HEK293 (cell line): Measurements from ENCODE around the gene SLC2A8.
A peak's percentile ranks its signal among the peaks of the same experiment; 100 is the strongest.

Experiments
- CTCF ChIA-PET: fragments of 350-600 bp; formaldehyde crosslinking; extraction: SDS; loops from one replicate; lab custom pipeline; 2021; ENCODE audit warnings: antibody characterized with exemption; lab: Yijun Ruan, JAX
- POLR2A ChIA-PET: fragments of 300-600 bp; formaldehyde crosslinking; extraction: SDS; loops from one replicate; lab custom pipeline; 2020; ENCODE audit warnings: antibody characterized with exemption, inconsistent platforms; lab: Yijun Ruan, JAX
- H3K27ac ChIP-seq: fragments of 200-500 bp; sonication (Bioruptor generic); 2 replicates; pipeline ENCODE4 v1.5.1; 2014; ENCODE audit warnings: low read depth, low read length, control low read depth, inconsistent platforms; ENCODE audit errors: extremely low read depth
- H3K36me3 ChIP-seq, 2 experiments: fragments of 200-500 bp in 1 of 2; sonication (Bioruptor generic) in 1 of 2; 1 replicate in 1 of 2; 2 replicates in 1 of 2; pipeline ENCODE4 v1.5.1; 2014 to 2017; ENCODE audit warnings: inconsistent platforms in 2 of 2, low read length in 2 of 2; ENCODE audit not compliant: control insufficient read depth in 2 of 2, insufficient read depth in 1 of 2
- H3K4me1 ChIP-seq: fragments of 200-500 bp; sonication (Bioruptor generic); 2 replicates; pipeline ENCODE4 v1.5.1; 2014; ENCODE audit warnings: mild to moderate bottlenecking, low read length, inconsistent platforms; ENCODE audit not compliant: control insufficient read depth, insufficient read depth
- H3K4me3 ChIP-seq: 2 replicates; pipeline ENCODE4 v1.5.1; 2011; ENCODE audit warnings: low read depth, mild to moderate bottlenecking, control low read depth, low read length, moderate library complexity
- H3K9me3 ChIP-seq: fragments of 200-500 bp; sonication (Bioruptor generic); 2 replicates; pipeline ENCODE4 v1.5.1; 2014; ENCODE audit warnings: low read depth, low read length, inconsistent platforms; ENCODE audit not compliant: control insufficient read depth, insufficient read depth
- HOXA7 ChIP-seq: sonication (generic); formaldehyde crosslinking; IDR thresholded peaks from 2 replicates; pipeline ENCODE4 v1.8.1; 2022; ENCODE audit warnings: missing genetic modification reagents, borderline replicate concordance
- OSR2 ChIP-seq: fragments of 450-650 bp; formaldehyde crosslinking; IDR thresholded peaks from 2 replicates; pipeline ENCODE4 v1.5.1; 2016; ENCODE audit warnings: missing biosample characterization, missing genetic modification characterization
- YY2 ChIP-seq: fragments of 450-650 bp; formaldehyde crosslinking; IDR thresholded peaks from 2 replicates; pipeline ENCODE4 v1.5.1; 2016; ENCODE audit warnings: missing biosample characterization, missing genetic modification characterization
- ZBTB48 ChIP-seq: fragments of 450-650 bp; formaldehyde crosslinking; IDR thresholded peaks from 2 replicates; pipeline ENCODE4 v1.5.1; 2016; ENCODE audit warnings: missing biosample characterization, missing genetic modification characterization
- ZFP69B ChIP-seq: fragments of 450-650 bp; formaldehyde crosslinking; IDR thresholded peaks from 2 replicates; pipeline ENCODE4 v1.5.1; 2016; ENCODE audit warnings: missing biosample characterization, missing genetic modification characterization
- ZNF239 ChIP-seq: fragments of 450-650 bp; formaldehyde crosslinking; IDR thresholded peaks from 2 replicates; pipeline ENCODE4 v1.5.1; 2016; ENCODE audit warnings: missing biosample characterization, missing genetic modification characterization
- ZNF248 ChIP-seq: fragments of 450-650 bp; formaldehyde crosslinking; IDR thresholded peaks from 2 replicates; pipeline ENCODE4 v1.5.1; 2017; ENCODE audit warnings: missing biosample characterization, missing genetic modification characterization
- ZNF37A ChIP-seq: fragments of 450-650 bp; IDR thresholded peaks from 2 replicates; pipeline ENCODE4 v1.5.1; 2018; ENCODE audit warnings: missing biosample characterization, missing genetic modification characterization
- ZNF521 ChIP-seq: fragments of 450-650 bp; formaldehyde crosslinking; IDR thresholded peaks from 2 replicates; pipeline ENCODE4 v1.5.1; 2017; ENCODE audit warnings: missing biosample characterization, mild to moderate bottlenecking, missing genetic modification characterization
- ZNF544 ChIP-seq: fragments of 450-650 bp; formaldehyde crosslinking; IDR thresholded peaks from 2 replicates; pipeline ENCODE4 v1.5.0; 2017; ENCODE audit warnings: missing biosample characterization, missing genetic modification characterization
- ZNF560 ChIP-seq: fragments of 450-650 bp; formaldehyde crosslinking; IDR thresholded peaks from 2 replicates; pipeline ENCODE4 v1.5.1; 2017; ENCODE audit warnings: missing biosample characterization, missing genetic modification characterization, borderline replicate concordance
- ZNF658 ChIP-seq: fragments of 450-650 bp; formaldehyde crosslinking; IDR thresholded peaks from 2 replicates; pipeline ENCODE4; 2016; ENCODE audit warnings: missing biosample characterization, missing genetic modification characterization
- ZNF677 ChIP-seq: fragments of 450-650 bp; IDR thresholded peaks from 2 replicates; pipeline ENCODE4 v1.5.0; 2018; ENCODE audit warnings: missing biosample characterization, mild to moderate bottlenecking, missing genetic modification characterization, moderate library complexity
- ZNF776 ChIP-seq: fragments of 450-650 bp; formaldehyde crosslinking; IDR thresholded peaks from 2 replicates; pipeline ENCODE4 v1.5.0; 2017; ENCODE audit warnings: missing biosample characterization, missing genetic modification characterization, borderline replicate concordance
- ZNF792 ChIP-seq: fragments of 450-650 bp; formaldehyde crosslinking; IDR thresholded peaks from 2 replicates; pipeline ENCODE4 v1.5.1; 2016; ENCODE audit warnings: missing biosample characterization, missing genetic modification characterization
- TF ChIP-seq, protein P1 (sequence below): fragments of 450-650 bp; formaldehyde crosslinking; IDR thresholded peaks from 2 replicates; pipeline ENCODE4 v1.5.1; 2016; ENCODE audit warnings: missing biosample characterization, missing genetic modification characterization
- TF ChIP-seq, protein P2 (sequence below): fragments of 450-650 bp; formaldehyde crosslinking; IDR thresholded peaks from 2 replicates; pipeline ENCODE4 v1.5.1; 2017; ENCODE audit warnings: missing biosample characterization, missing genetic modification characterization
- TF ChIP-seq, protein P3 (sequence below): fragments of 450-650 bp; formaldehyde crosslinking; IDR thresholded peaks from 2 replicates; pipeline ENCODE4 v1.5.1; 2016; ENCODE audit warnings: missing biosample characterization, missing genetic modification characterization
- TF ChIP-seq, protein P4 (sequence below): fragments of 450-650 bp; formaldehyde crosslinking; IDR thresholded peaks from 2 replicates; pipeline ENCODE4 v1.5.1; 2016; ENCODE audit warnings: missing biosample characterization, missing genetic modification characterization, low read depth
- TF ChIP-seq, protein P5 (sequence below): fragments of 450-650 bp; formaldehyde crosslinking; IDR thresholded peaks from 2 replicates; pipeline ENCODE4 v1.5.1; 2016; ENCODE audit warnings: missing biosample characterization, missing genetic modification characterization
- TF ChIP-seq, protein P6 (sequence below): fragments of 450-650 bp; formaldehyde crosslinking; IDR thresholded peaks from 2 replicates; pipeline ENCODE4 v1.5.1; 2016; ENCODE audit warnings: missing biosample characterization, missing genetic modification characterization, borderline replicate concordance

SLC2A8 gene

DNA sequence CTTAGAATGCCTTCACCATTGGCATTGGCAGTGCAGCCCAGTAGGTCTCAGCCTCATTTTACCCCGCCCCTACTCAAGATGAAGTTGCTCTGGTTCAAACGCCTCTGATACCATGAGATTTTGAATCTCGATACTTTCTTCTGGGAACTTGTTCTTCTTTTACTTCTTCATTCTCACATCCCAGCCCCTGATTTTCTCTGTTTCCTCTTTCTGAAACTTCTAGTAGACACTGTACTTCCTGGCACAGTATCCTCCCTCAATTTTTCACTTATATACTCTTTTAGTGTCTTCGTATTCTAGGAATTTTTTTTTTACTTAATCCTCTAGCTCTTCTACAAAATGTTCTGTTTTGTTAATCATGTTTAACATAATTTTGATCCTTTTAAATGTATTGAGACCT, 14.2 kb downstream of the SLC2A8 start (continued):
- TF ChIP-seq, protein P1, sequence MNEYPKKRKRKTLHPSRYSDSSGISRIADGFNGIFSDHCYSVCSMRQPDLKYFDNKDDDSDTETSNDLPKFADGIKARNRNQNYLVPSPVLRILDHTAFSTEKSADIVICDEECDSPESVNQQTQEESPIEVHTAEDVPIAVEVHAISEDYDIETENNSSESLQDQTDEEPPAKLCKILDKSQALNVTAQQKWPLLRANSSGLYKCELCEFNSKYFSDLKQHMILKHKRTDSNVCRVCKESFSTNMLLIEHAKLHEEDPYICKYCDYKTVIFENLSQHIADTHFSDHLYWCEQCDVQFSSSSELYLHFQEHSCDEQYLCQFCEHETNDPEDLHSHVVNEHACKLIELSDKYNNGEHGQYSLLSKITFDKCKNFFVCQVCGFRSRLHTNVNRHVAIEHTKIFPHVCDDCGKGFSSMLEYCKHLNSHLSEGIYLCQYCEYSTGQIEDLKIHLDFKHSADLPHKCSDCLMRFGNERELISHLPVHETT, result no peak
- TF ChIP-seq, protein P2, sequence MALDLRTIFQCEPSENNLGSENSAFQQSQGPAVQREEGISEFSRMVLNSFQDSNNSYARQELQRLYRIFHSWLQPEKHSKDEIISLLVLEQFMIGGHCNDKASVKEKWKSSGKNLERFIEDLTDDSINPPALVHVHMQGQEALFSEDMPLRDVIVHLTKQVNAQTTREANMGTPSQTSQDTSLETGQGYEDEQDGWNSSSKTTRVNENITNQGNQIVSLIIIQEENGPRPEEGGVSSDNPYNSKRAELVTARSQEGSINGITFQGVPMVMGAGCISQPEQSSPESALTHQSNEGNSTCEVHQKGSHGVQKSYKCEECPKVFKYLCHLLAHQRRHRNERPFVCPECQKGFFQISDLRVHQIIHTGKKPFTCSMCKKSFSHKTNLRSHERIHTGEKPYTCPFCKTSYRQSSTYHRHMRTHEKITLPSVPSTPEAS (tag by site-specific recombination), result no peak
- TF ChIP-seq ZNF677 (no peak), ZNF776 (tag by site-specific recombination) (no peak)

DNA sequence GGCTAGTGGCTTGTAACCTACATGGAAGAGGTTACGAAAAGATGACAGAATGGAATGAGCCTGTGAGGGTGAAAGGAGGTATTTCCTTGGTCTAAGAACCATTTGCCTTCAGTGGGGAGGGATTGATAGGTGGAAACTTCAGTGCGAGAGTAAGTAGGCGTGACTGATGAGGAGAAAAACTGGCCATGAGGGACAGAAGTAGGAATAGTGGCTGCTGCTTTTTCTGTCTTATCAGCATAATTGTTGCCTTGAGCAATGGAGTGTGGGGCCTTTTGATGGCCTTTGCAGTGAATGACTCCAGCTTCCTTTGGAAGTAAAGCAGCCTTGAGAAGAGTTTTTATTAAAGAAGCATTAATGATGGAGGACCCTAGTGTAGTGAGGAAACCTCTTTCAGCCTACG, 18.2 kb downstream of the SLC2A8 start:
- TF ChIP-seq HOXA7 (CRISPR knock-in tag) (no peak), OSR2 (tag by site-specific recombination) (peak; percentile 32; the same call in 1 of the 2 replicates)
- H3K27ac ChIP-seq, result no peak overlapping the region
- H3K4me3 ChIP-seq, result no peak overlapping the region
- no peaks in the 10 kb centered on the region for H3K9me3 ChIP-seq
- no peaks in the 10 kb centered on the region; a peak in 1 of 3 replicates for H3K36me3 ChIP-seq
- ChIA-PET POLR2A (interaction anchor here (0.9 to 1.2 kb wide), 3 partner anchors 9 to 36 kb away, joined by 3 to 6 read pairs (median 5); partner anchors contain the start of genes LRSAM1, RPL12, SLC2A8 and ZNF79), CTCF (interaction anchor here (1.4 kb wide), 1 partner anchor 16 kb away, joined by 4 read pairs; no protein-coding TSS in a partner anchor)
- no peaks in the 10 kb centered on the region for H3K4me1 ChIP-seq

DNA sequence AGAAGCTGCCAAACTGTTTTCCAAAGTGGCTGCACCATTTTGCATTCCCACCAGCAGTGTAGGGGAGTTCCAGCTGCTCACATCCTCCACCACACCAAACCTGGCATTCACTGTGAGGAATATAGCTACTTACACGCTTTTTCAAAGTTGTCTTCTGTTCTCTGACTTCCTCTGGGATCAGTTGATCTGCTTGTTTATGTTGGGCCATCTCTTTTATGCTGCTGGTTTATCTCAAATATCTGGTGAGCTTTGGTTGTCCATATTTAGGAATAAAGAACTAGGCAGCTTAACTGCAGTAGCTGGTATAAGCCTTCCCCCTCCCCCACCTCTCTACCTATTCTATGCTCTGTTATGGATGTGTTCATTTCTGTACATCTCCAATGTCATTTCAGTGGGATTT, 18.7 kb downstream of the SLC2A8 start:
- H3K27ac ChIP-seq, result no peak overlapping the region
- H3K4me1 ChIP-seq, result no peaks in the 10 kb centered on the region
- H3K9me3 ChIP-seq, result no peaks in the 10 kb centered on the region
- ChIA-PET POLR2A (interaction anchor here (0.9 to 1.2 kb wide), 3 partner anchors 9 to 35 kb away, joined by 3 to 6 read pairs (median 5); partner anchors contain the start of genes LRSAM1, RPL12, SLC2A8 and ZNF79), CTCF (interaction anchor here (1.4 kb wide), 1 partner anchor 17 kb away, joined by 4 read pairs; no protein-coding TSS in a partner anchor)
- no peaks in the 10 kb centered on the region; a peak in 1 of 3 replicates for H3K36me3 ChIP-seq
- H3K4me3 ChIP-seq, result no peak overlapping the region
- TF ChIP-seq ZNF560 (tag by site-specific recombination), result no peak
- TF ChIP-seq, protein P3, sequence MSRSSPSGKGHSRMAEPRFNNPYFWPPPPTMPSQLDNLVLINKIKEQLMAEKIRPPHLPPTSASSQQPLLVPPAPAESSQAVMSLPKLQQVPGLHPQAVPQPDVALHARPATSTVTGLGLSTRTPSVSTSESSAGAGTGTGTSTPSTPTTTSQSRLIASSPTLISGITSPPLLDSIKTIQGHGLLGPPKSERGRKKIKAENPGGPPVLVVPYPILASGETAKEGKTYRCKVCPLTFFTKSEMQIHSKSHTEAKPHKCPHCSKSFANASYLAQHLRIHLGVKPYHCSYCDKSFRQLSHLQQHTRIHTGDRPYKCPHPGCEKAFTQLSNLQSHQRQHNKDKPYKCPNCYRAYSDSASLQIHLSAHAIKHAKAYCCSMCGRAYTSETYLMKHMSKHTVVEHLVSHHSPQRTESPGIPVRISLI (tag by site-specific recombination), result no peak
- TF ChIP-seq ZNF239 (tag by site-specific recombination), result no peak
- no peak for TF ChIP-seq ZNF544 (tag by site-specific recombination)
- TF ChIP-seq, protein P4, sequence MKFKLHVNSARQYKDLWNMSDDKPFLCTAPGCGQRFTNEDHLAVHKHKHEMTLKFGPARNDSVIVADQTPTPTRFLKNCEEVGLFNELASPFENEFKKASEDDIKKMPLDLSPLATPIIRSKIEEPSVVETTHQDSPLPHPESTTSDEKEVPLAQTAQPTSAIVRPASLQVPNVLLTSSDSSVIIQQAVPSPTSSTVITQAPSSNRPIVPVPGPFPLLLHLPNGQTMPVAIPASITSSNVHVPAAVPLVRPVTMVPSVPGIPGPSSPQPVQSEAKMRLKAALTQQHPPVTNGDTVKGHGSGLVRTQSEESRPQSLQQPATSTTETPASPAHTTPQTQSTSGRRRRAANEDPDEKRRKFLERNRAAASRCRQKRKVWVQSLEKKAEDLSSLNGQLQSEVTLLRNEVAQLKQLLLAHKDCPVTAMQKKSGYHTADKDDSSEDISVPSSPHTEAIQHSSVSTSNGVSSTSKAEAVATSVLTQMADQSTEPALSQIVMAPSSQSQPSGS (tag by site-specific recombination), result no peak
- no peak for TF ChIP-seq ZNF37A
- TF ChIP-seq, protein P5, sequence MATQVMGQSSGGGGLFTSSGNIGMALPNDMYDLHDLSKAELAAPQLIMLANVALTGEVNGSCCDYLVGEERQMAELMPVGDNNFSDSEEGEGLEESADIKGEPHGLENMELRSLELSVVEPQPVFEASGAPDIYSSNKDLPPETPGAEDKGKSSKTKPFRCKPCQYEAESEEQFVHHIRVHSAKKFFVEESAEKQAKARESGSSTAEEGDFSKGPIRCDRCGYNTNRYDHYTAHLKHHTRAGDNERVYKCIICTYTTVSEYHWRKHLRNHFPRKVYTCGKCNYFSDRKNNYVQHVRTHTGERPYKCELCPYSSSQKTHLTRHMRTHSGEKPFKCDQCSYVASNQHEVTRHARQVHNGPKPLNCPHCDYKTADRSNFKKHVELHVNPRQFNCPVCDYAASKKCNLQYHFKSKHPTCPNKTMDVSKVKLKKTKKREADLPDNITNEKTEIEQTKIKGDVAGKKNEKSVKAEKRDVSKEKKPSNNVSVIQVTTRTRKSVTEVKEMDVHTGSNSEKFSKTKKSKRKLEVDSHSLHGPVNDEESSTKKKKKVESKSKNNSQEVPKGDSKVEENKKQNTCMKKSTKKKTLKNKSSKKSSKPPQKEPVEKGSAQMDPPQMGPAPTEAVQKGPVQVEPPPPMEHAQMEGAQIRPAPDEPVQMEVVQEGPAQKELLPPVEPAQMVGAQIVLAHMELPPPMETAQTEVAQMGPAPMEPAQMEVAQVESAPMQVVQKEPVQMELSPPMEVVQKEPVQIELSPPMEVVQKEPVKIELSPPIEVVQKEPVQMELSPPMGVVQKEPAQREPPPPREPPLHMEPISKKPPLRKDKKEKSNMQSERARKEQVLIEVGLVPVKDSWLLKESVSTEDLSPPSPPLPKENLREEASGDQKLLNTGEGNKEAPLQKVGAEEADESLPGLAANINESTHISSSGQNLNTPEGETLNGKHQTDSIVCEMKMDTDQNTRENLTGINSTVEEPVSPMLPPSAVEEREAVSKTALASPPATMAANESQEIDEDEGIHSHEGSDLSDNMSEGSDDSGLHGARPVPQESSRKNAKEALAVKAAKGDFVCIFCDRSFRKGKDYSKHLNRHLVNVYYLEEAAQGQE (tag by site-specific recombination), result no peak
- no peak for TF ChIP-seq ZNF677
- no peak for TF ChIP-seq ZNF658 (tag by site-specific recombination)
- no peak for TF ChIP-seq ZFP69B (tag by site-specific recombination)
- TF ChIP-seq ZNF248 (tag by site-specific recombination), result no peak
- TF ChIP-seq YY2, result no peak
- no peak for TF ChIP-seq ZNF792 (tag by site-specific recombination)
- TF ChIP-seq, protein P6, sequence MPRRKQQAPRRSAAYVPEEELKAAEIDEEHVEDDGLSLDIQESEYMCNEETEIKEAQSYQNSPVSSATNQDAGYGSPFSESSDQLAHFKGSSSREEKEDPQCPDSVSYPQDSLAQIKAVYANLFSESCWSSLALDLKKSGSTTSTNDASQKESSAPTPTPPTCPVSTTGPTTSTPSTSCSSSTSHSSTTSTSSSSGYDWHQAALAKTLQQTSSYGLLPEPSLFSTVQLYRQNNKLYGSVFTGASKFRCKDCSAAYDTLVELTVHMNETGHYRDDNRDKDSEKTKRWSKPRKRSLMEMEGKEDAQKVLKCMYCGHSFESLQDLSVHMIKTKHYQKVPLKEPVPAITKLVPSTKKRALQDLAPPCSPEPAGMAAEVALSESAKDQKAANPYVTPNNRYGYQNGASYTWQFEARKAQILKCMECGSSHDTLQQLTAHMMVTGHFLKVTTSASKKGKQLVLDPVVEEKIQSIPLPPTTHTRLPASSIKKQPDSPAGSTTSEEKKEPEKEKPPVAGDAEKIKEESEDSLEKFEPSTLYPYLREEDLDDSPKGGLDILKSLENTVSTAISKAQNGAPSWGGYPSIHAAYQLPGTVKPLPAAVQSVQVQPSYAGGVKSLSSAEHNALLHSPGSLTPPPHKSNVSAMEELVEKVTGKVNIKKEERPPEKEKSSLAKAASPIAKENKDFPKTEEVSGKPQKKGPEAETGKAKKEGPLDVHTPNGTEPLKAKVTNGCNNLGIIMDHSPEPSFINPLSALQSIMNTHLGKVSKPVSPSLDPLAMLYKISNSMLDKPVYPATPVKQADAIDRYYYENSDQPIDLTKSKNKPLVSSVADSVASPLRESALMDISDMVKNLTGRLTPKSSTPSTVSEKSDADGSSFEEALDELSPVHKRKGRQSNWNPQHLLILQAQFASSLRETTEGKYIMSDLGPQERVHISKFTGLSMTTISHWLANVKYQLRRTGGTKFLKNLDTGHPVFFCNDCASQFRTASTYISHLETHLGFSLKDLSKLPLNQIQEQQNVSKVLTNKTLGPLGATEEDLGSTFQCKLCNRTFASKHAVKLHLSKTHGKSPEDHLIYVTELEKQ (tag by site-specific recombination), result no peak
- TF ChIP-seq ZNF521 (tag by site-specific recombination), result no peak
- no peak for TF ChIP-seq ZBTB48 (tag by site-specific recombination)
